Left renal cortex interstitium (tissue), 4 donors: ENCODE results near the gene ESPNL. TPM values are rescaled to one million over a fixed set of nuclear protein-coding genes. Genes with fewer than 3 reads are reported as not detected.

Experiments used
- DNase-seq, 4 donors: peaks; one replicate each; pipeline ENCODE4 v3.0.0-alpha.2; 2013; ENCODE audit warnings: low read depth in 4 of 4, low spot score in 2 of 4, missing footprints in 1 of 4
- polyA plus RNA-seq, 4 donors: library from polyadenylated mRNA; unstranded; fragments of 120-200 nt; gene quantifications; one replicate each; pipeline ENCODE4 v1.2.1, GENCODE V29; 2013; ENCODE audit not compliant: insufficient read length in 4 of 4

The ESPNL gene
- polyA plus RNA-seq, 4 donors, result 0.25 to 3.0 (median 2.1) TPM

DNA sequence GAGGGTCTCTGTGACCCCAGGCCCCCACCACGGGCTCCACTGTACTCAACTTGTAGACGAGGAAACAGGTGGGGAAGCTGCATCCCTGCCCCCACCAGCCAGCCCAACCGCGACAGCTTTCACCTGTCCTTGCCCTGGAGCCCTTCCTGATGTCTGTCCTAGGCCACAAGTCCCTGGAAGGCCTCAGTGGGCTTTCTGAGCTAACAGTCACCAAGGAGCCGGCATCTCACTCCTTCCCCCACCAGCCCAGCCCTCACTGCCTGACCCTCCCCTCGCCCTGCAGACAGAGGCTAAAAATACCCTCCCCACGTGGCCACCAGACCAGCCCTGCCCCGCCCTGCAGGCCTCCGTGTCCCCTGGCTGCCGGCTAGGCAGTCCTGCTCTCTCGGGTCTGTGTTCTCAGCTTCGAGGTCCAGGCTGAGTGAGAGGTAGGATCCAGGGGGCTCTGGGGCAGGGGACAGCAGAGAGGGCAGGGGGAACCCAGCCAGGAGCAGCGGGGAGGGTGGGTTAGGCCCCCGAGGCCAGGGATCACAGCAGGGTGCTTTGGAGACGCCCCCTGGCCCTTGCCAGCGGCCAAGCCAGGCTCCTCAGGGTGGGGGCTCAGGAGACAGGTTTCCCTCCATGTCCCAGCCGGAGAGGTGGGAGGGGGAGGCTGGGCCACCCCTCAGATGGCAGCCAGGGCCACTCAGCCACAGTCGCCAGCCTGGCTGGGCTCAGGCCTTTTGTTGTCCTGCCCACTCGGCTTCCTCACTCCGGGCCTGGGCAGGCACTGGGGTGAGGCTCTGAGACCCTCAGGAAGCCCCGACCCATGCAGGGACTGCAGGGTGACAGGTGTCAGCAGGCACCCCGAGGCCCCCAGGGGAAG is 38.4 kb downstream of the ESPNL start, which contains the start of gene KLHL30:
KLHL30 (plus strand) TSS at position 338 of the 865 bp plus-strand sequence. CDS start 2,087 bp downstream, outside the sequence.
- no peak for DNase-seq

DNA sequence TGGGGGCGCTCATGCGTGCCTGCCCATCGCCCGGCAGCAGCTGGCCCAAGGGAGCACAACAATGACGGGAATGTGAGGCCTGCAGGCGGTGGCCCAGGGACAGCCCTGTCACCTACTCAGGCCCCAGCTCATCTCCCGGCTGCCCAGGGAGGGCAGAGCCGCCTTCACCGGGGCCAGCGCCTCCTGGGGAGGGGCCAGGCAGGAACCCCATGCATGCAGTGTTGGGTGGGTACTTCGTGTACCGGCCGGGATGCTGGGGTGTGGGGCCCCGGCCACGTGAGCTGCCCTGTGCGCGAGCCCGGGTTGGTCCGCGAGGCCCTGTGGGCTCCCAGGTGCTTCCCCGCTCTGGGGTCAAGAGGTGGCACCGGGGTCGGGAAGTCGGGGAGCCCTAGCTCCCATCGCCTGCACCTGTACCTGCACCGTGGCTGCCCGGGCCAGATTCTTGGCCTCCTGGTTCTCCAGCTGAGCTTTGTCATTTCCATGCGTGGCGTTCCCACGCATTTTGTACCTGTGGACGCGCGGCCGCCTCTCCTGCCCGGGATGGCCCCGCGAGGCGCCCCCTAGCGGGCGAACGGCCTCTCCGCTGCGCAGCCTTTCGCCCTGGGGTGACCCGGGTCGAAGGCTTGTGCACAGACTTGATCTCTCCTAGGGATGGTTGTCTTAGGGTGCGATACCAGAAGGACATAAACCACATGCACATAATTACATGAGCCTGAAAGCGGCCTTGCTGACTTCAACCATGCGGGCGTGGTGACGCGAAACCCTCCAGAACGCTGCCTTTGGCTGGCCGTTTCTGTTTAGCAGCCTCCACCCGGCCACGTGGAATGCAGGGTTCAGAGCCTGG is 39.3 kb downstream of the ESPNL start:
- DNase-seq, result no peak

DNA sequence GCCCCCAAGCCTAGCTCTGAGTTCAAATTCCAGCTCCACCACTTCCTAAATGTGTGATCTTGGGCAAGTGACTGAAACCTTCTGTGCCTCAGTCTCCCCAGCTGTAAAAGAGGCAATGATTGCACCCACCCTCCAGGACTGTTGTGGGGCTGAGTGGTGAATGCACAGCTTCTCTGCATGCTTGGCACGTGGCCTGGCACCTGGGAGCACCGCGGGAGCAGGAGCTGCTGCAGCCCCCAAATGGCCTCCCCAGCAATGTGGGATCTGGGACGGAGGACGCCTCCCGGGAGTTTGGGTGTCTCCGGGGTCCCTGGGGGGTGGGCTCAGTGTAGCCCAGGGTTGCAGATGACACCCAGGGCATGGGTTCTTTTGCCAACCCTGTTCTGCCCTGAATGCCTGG is 39.9 kb downstream of the ESPNL start:
- DNase-seq, result no peak

DNA sequence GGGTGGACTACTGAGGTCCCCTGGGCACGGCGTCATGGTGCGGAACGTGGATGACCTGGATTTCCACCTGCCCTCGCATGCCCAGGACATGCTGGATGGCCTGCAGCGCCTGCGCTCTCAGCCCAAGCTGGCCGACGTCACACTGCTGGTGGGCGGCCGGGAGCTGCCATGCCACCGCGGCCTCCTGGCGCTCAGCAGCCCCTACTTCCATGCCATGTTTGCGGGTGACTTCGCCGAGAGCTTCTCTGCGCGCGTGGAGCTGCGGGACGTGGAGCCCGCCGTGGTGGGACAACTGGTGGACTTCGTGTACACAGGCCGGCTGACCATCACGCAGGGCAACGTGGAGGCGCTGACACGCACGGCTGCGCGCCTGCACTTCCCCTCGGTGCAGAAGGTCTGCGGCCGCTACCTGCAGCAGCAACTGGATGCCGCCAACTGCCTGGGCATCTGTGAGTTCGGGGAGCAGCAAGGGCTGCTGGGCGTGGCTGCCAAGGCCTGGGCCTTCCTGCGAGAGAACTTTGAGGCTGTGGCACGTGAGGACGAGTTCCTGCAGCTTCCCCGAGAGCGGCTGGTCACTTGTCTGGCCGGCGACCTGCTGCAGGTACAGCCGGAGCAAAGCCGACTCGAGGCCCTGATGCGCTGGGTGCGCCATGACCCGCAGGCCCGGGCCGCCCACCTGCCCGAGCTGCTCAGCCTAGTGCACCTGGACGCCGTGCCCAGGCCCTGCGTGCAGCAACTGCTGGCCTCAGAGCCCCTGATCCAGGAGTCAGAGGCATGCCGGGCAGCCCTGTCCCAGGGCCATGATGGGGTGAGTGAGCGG is 40.8 kb downstream of the ESPNL start:
- no peak for DNase-seq

DNA sequence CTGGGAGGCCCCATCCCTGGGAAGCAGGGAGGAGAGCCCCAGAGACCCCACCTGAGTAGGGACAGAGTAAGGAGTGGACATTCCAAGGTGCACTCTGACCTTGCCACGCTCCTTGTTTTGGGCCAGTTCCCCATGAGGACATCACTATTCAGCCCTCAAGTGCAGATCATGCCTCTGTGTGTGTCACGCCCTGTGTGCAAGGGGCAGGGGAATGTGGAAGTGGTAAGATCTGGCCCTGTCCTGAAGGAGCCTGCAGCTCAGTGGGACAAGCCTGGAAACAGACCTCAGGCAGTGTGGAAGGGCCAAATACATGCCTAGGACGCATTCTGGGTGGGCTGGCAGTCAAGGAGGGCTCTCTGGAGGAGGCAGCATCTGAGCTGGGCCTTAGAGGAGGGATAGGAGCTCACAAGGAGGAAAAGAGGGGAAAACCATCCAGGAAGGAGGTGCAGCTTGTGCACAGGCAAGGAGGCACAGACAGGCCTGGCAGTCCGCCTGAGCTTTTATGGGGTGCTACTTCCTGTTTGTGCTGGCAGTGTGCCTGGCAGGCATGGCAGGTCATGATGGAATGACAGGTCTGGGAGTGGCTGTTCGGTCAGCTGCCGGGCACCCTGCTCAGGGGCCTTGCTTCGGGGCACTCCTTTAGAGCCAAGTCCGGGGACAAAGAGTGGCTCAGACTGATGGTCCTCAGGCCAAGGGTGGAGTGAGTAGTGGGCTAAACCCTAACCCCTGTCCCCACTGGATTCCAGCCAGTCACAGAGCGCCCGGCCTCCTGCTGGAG is 41.6 kb downstream of the ESPNL start:
- DNase-seq, result no peak

DNA sequence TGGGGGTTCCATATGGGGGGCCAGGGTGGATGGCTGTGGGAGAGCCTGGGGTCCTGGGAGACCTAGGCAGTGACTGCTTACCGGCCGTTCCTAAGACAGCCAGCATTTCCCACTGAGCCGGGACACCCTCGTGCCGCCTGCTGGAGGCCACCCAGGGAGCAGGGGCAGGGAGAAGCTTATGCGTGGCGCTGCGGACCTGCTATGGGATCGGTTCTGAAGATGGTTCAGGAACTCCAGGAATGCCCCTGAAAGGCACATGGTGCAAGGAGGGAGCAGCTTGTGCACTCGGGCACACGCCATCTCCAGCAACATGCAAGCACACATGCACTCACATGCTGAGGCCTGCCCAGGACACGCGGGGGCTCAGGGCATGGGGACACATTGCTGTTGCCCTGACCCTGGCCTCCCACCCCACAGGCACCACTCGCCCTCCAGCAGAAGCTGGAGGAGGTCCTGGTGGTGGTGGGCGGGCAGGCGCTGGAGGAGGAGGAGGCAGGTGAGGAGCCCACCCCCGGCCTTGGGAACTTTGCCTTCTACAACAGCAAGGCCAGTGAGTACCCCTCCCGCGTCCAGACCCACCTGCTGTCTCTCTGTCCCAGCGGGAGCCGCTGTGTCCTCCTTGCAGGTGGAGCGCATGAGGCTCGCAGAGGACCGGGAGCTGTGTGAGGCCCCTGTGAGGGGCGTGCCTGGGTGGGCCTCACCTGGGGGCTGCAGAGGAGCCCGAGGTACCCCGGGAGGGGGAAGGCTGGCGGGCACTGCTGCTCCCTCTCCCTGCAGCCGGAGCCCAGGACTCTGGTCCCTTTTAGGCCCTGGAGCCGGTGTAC is 42.5 kb downstream of the ESPNL start:
- no peak for DNase-seq

DNA sequence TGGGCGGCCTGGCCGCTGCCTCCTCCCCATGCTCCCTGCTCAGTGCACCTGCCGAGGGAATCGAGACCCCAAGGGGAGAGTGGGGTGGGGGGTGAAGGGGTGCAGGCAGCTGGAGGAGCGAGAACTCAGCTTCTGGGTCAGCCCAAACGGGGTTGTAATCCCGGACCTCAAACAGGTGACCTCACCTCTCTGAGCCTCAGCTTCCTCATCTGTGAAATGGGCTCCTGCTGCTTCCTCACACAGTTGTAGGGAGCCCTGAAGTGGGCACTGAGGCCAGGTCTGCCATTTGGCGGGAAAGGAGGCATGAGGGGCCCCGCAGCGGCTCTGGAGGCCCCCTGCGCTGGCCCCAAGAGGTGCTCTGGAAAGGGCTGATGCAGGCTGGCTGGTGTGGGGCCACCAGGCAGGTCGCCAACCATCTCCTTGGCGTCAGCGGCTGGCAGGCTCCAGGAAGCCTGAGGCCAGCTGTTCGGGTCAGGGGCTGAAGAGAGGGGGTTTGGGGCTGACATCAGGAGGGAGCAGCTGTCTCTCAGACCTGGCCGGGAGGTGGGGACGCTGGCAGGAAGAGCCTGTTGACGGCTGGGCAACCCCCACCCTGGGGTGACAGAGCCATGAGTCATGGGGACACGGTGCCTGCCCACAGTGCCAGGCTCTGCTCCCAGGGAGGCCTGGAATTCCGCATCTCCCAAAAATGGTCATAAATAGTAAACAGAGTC is 43.3 kb downstream of the ESPNL start:
- no peak for DNase-seq

DNA sequence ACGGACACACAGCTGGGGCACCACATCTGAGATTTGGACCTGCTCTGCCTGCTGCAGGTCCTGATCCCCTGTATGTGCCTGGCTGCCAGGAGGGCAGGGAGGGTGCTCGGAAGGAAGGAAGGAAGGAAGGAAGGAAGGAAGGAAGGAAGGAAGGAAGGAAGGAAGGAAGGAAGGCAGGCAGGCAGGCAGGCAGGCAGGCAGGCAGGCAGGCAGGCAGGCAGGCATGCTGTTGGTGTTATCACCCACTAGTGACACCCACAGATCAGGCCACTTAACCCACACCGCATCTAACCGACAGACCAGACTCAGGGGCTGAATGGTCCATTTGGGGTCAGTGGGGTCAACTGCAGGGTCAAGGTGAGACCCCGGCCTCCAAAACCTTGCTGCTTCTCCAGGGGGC is 44.1 kb downstream of the ESPNL start:
- DNase-seq, result no peak

DNA sequence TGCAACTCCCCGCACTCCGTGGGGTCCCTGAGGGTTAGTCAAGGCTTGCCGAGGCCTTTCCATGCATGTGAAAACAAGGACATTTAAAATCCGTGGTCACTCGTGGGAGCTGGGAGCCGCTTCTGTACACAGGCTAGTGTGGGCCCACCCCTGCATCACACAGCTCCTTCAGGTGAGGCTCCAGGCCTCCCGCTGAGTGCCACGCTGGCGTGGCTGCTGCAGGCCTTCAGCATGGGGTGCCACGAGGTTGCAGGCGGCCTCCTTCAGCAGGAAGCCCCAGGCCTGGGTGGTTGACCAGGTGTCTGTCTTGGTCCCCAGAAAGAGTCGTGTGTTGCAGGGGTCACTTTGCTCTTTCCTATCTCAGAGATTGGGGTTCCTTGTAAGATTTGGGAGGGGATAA is 44.9 kb downstream of the ESPNL start:
- no peak for DNase-seq

DNA sequence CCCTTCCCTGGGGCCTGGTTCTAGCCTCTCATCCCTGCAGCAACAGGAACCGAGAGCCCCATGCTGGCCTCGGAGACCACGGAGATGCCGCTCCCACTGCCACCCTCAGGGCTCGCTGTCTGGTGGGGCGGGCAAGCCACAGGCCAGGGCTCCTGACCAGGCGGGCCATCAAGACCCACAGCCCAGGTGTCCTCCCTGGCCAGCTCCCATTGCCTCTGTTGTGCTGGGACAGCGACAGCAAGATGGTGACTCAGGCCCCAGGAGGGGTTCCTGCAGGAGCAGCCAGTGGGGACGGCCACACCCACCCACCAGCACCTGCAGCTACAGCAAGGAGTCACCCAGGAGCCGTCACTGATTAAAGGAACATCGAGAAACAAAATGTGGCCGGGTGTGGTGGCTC is 45.7 kb downstream of the ESPNL start:
- no peak for DNase-seq

DNA sequence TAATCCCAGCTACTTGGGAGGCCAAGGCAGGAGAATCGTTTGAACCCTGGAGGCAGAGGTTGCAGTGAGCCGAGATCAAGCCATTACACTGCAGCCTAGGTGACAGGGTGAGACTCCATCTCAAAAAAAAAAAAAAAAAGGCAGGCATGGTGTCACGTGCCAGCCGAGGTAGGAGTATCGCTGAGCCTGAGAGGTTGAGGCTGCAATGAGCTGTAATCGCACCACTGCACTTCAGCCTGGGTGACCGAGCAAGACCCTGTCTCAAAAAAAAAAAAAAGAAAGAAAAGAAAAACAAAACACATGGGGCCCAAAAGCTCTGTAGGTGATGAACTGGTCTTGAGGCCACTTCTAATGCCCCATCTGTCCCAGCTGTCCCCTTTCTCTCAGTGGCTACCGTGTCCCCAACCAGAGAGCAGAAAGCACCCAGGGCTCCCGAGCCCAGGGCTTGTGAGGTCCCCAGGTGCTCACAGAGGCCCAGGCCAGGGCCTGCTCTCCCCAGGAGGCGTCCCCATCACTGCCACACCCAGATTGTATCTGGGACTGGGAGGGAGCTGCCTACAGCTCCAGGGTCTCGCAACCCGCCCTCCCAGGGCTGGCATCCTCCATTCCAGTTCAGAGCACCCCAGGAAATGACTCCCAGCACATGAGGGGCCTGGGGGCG is 46.9 kb downstream of the ESPNL start:
- no peak for DNase-seq

DNA sequence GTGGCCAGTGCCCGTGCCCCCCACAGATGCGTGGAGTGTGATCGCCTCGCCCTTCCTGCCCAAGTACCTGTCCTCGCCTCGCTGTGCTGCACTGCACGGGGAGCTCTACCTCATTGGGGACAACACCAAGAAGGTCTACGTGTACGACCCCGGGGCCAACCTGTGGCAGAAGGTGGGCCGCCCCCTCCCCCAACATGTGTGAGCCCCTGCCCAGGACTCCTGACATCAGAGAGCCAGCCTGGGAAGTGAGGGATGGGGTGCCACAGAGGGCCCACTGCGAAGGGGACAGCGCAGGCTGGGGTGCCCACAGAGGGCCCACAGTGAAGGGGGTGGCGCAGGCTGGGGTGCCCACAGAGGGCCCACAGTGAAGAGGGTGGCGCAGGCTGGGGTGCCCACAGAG is 48.8 kb downstream of the ESPNL start:
- no peak for DNase-seq

DNA sequence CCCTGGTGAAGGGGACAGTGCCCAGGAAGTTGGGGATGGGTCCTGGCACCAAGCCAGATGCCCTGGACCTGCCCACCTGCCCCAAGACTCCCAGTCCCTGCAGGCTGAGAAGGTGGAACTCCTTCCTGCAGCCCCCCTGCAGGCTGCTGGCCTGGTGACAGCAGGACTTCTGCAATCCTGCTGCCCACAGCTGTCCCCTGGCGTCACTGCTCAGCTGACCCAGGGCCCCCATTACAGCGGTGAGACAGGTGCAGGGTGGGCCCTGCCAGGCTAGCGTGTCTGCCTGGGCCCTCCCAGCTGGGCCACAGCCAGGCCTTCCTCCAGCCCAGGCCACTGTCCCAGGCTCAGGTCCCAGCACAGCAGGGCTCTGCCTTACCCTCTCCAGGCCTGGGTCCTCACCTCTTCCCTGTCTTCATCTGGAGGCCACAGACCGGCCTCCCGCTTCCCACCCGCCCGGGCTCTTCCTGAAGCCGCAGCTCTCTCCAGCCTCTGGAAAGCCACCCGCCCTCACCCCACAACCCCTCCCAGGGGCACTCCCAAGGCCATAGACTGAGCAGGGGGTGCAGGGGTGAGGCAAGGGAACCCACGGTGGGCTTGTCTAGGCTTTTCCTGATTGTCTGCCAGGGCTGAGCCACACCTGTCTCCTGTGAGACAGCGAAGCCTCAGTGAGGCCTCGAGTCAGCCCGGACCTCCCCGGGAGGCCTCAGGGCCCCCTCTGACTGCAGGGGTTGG is 49.9 kb downstream of the ESPNL start:
- no peak for DNase-seq

DNA sequence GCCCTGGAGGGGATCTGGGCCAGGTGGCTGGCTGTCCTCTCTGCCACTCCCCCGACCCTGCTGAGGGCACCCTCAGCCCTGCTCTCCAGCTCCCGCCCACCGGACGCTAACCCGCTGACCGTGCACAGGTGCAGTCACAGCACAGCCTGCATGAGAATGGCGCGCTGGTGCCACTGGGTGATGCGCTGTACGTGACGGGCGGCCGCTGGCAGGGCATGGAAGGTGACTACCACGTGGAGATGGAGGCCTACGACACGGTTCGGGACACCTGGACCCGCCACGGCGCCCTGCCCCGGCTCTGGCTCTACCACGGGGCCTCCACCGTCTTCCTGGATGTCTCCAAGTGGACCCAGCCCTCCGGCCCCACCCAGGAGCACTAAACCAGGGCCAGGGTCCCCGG is 50.5 kb downstream of the ESPNL start:
- no peak for DNase-seq

DNA sequence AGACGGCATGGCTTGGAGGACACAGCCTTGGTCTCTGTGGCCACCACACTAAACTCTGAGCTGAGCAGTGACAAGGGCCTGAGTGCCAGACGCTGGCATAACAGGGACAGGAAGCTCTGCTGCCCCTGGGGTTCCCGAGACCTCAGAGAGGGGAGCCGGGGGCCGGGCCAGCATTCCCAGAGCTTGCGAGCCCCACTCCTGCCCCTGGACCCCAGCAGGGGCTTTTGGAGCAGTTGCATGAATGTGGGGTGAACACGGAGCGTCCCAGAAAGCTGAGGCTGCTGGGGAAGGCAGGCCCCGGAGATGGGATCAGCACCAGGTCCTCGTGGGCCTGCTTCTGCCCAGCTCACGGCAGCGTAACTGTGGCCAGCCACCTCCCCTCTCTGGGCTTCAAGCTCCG is 51.1 kb downstream of the ESPNL start:
- DNase-seq, result no peak

DNA sequence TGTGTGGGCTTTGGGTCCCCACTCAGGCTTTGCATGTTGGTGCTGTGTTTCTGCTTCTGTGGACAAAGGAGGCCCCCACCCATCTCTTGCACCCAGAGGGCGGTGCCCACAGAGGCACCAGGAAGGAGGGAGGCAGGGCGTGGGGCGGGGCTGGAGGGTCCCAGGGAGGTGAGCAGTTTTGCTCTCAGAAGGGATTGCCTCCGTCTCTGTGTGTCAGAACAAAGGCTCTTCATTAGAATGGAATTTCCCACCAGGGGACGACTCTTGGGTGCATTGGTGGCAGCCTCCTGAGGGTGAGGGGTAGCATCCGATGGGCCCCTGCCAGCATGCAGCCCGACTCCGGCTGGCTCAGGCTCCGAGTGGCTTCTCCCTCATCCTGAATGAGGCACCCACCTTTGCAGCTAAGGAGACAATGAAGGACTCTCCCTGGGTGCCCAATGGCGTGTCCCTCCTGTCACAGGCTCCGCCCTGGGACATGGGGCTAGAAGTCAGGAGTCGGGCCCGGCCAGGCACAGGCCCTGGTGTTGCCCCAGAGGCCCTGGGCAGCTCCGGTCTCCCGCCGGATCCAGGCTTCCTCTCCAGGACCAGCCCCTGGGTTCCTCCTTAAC is 51.6 kb downstream of the ESPNL start:
- no peak for DNase-seq
